OCI-LY1 (cell line): ENCODE data around the gene NLRC3.

ENCODE experiments used
- H2AFZ ChIP-seq: fragments of 200-600 bp; sonication (generic), shearing (Covaris generic); 2 replicates; pipeline ENCODE4 v1.6.0; 2014; ENCODE audit warnings: antibody characterized with exemption, mild to moderate bottlenecking, low read length
- H3F3A ChIP-seq: fragments of 200-600 bp; sonication (generic), shearing (Covaris generic); 2 replicates; pipeline ENCODE4 v1.6.0; 2014; ENCODE audit warnings: mild to moderate bottlenecking, antibody characterized with exemption, low read length, moderate library complexity; ENCODE audit not compliant: insufficient read depth
- H3K27ac ChIP-seq: fragments of 200-600 bp; sonication (generic); 2 replicates; pipeline ENCODE4 v1.5.1; 2014; ENCODE audit warnings: low read length, mixed run types, mild to moderate bottlenecking, low read depth; ENCODE audit not compliant: poor library complexity, severe bottlenecking
- H3K27me3 ChIP-seq: fragments of 200-600 bp; sonication (generic); 2 replicates; pipeline ENCODE4 v1.6.0; 2014; ENCODE audit warnings: antibody characterized with exemption, mild to moderate bottlenecking, low read length, moderate library complexity; ENCODE audit not compliant: insufficient read depth
- H3K36me3 ChIP-seq: fragments of 200-600 bp; sonication (generic); 2 replicates; pipeline ENCODE4 v1.6.1; 2014; ENCODE audit warnings: mild to moderate bottlenecking, antibody characterized with exemption, low read length, moderate library complexity, mixed read lengths; ENCODE audit not compliant: insufficient read depth
- H3K4me1 ChIP-seq: fragments of 200-600 bp; sonication (generic); 2 replicates; pipeline ENCODE4 v1.5.1; 2014; ENCODE audit warnings: mild to moderate bottlenecking, low read length, moderate library complexity; ENCODE audit not compliant: insufficient read depth, severe bottlenecking
- H3K4me2 ChIP-seq: fragments of 200-600 bp; sonication (generic), shearing (Covaris generic); 2 replicates; pipeline ENCODE4 v1.6.1; 2014; ENCODE audit warnings: low read length
- H3K4me3 ChIP-seq: fragments of 200-600 bp; sonication (generic); 2 replicates; pipeline ENCODE4 v1.5.1; 2014; ENCODE audit warnings: low read length, low read depth, mild to moderate bottlenecking, mixed read lengths; ENCODE audit not compliant: poor library complexity, severe bottlenecking
- H3K79me2 ChIP-seq: fragments of 200-600 bp; shearing (Covaris generic); 2 replicates; pipeline ENCODE4 v1.6.1; 2016; ENCODE audit warnings: mixed run types, low read length, mixed read lengths; ENCODE audit not compliant: insufficient read depth
- H3K9ac ChIP-seq: fragments of 200-600 bp; sonication (generic), shearing (Covaris generic); 2 replicates; pipeline ENCODE4 v1.6.1; 2014; ENCODE audit warnings: mild to moderate bottlenecking, low read length, mixed read lengths
- H3K9me2 ChIP-seq: fragments of 200-600 bp; sonication (generic), shearing (Covaris generic); 2 replicates; pipeline ENCODE4 v1.6.1; 2014; ENCODE audit warnings: low read depth, mild to moderate bottlenecking, low read length, mixed read lengths
- H3K9me3 ChIP-seq: fragments of 200-600 bp; shearing (Covaris generic); 2 replicates; pipeline ENCODE4 v1.6.1; 2014; ENCODE audit warnings: low read length, mixed read lengths
- H4K20me1 ChIP-seq: fragments of 200-600 bp; sonication (generic), shearing (Covaris generic); 2 replicates; pipeline ENCODE4 v1.6.0; 2016; ENCODE audit warnings: mild to moderate bottlenecking, low read length; ENCODE audit not compliant: insufficient read depth
- CTCF ChIP-seq: fragments of 200-600 bp; sonication (generic), shearing (Covaris generic); IDR thresholded peaks from 2 replicates; pipeline ENCODE4 v1.5.1; 2017; ENCODE audit warnings: mild to moderate bottlenecking, antibody characterized with exemption, low read length, moderate library complexity, mixed read lengths
- EZH2 ChIP-seq: fragments of 200-600 bp; sonication (generic), shearing (Covaris generic); IDR thresholded peaks from 2 replicates; pipeline ENCODE4 v1.8.0; 2017; ENCODE audit warnings: borderline replicate concordance, mixed run types, mild to moderate bottlenecking, antibody characterized with exemption, low read length, moderate library complexity, mixed read lengths

NLRC3 gene

GRCh38 chr16:3554351-3554928 is 22.8 kb downstream of the NLRC3 start:
- no peak overlapping the region for H2AFZ ChIP-seq
- peaks cover 7% of the 10 kb centered on the region for H3K4me1 ChIP-seq
- H3K9me2 ChIP-seq, result no peaks in the 10 kb centered on the region
- no peaks in the 10 kb centered on the region for H3F3A ChIP-seq
- H3K9ac ChIP-seq, result no peak overlapping the region
- H3K27me3 ChIP-seq, result no peaks in the 10 kb centered on the region
- H3K4me3 ChIP-seq, result no peak overlapping the region
- TF ChIP-seq EZH2 (no peak), CTCF (no peak)
- H4K20me1 ChIP-seq, result no peaks in the 10 kb centered on the region
- H3K9me3 ChIP-seq, result no peaks in the 10 kb centered on the region
- peaks cover 38% of the 10 kb centered on the region for H3K36me3 ChIP-seq
- H3K27ac ChIP-seq, result no peak overlapping the region
- no peaks in the 10 kb centered on the region for H3K79me2 ChIP-seq
- H3K4me2 ChIP-seq, result no peak overlapping the region

DNA sequence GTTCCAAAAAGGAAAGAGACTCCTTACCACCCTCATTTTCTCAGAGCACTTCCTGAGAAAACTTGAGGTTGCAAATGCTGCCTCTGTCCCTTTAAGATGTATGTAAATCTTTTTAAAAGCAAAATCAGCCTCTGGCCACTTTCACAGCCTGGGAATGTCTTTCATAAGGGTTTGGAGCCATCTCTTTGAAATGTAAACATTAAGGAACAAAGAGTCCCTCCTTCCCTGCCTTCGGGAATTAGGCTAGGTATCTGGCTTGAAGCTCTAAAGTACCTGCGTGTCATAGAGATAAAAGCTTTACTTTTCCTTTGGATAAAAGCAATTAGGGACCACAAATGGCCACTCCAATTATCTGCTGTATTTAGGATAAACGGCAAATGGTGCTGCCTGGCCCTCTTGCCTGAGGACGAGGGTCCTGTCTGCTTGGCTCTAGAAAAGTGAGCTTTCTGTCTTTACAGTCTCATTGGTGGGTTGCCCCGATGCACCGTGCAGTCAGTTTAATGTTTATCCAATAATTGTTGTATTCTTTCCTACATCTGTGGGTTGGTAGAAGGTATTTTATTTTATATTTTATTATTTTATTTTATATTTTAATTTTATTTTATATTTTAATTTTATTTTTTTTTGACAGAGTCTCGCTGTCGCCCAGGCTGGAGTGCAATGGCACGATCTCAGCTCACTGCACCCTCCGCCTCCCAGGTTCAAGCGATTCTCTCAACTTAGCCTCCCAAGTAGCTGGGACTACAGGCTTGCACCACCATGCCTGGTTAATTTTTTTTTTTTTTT is 23.9 kb downstream of the NLRC3 start:
- Histone ChIP-seq H3K27me3 (no peaks in the 10 kb centered on the region), H3K27ac (no peak overlapping the region), H3F3A (no peaks in the 10 kb centered on the region), H3K4me1 (peaks cover 7% of the 10 kb centered on the region), H3K79me2 (no peaks in the 10 kb centered on the region), H3K9ac (no peak overlapping the region), H2AFZ (no peak overlapping the region), H3K36me3 (peaks cover 40% of the 10 kb centered on the region), H3K4me2 (no peak overlapping the region), H3K9me2 (no peaks in the 10 kb centered on the region), H3K4me3 (no peak overlapping the region), H4K20me1 (no peaks in the 10 kb centered on the region), H3K9me3 (no peaks in the 10 kb centered on the region)
- no peak for TF ChIP-seq CTCF
- no peak for TF ChIP-seq EZH2

GRCh38 chr16:3550851-3551847 is 26.1 kb downstream of the NLRC3 start:
- no peaks in the 10 kb centered on the region for H4K20me1 ChIP-seq
- no peak overlapping the region for H3K4me2 ChIP-seq
- no peak overlapping the region for H2AFZ ChIP-seq
- no peaks in the 10 kb centered on the region for H3K9me3 ChIP-seq
- no peaks in the 10 kb centered on the region for H3F3A ChIP-seq
- no peak for TF ChIP-seq CTCF
- TF ChIP-seq EZH2, result no peak
- H3K9me2 ChIP-seq, result no peaks in the 10 kb centered on the region
- H3K36me3 ChIP-seq, result peaks cover 32% of the 10 kb centered on the region
- no peaks in the 10 kb centered on the region for H3K79me2 ChIP-seq
- no peaks in the 10 kb centered on the region for H3K27me3 ChIP-seq
- H3K4me3 ChIP-seq, result no peak overlapping the region
- H3K9ac ChIP-seq, result no peak overlapping the region
- no peak overlapping the region for H3K27ac ChIP-seq
- peaks cover 7% of the 10 kb centered on the region for H3K4me1 ChIP-seq
